VCaP (cell line): ENCODE results near the gene FAM53A.

Source experiments
- H3K27ac ChIP-seq: fragments of 450-650 bp; 2 replicates; pipeline ENCODE4 v1.5.1; 2017
- TF ChIP-seq, protein P1 (sequence below): fragments of 450-650 bp; conservative IDR thresholded peaks from 2 replicates; pipeline ENCODE4 v1.5.1; 2017; ENCODE audit warnings: mild to moderate bottlenecking, moderate library complexity

Gene FAM53A

DNA sequence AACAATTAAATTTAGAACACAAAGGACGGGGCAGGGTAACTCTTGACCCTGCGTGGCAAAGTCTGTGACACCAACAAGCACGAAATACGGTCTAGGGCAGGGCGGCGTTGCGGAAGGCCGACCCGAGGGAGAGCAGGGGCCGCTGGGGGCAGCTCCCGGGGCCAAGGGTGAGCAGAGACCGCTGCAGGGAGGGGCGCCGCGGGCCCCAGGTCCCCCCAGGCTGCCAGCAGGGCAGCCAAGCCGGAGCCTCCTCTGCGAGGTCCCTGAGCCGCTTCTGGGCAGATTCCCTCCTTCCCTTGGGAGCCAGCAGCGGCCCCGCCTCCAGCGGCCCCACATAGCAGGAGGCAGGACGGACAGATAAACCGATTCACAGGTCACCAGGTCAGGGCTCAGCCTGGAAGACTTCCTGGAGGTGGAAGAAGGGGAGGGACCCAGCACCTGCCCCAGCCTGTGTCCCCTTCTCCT is 90.2 kb downstream of the FAM53A start:
- TF ChIP-seq, protein P1, sequence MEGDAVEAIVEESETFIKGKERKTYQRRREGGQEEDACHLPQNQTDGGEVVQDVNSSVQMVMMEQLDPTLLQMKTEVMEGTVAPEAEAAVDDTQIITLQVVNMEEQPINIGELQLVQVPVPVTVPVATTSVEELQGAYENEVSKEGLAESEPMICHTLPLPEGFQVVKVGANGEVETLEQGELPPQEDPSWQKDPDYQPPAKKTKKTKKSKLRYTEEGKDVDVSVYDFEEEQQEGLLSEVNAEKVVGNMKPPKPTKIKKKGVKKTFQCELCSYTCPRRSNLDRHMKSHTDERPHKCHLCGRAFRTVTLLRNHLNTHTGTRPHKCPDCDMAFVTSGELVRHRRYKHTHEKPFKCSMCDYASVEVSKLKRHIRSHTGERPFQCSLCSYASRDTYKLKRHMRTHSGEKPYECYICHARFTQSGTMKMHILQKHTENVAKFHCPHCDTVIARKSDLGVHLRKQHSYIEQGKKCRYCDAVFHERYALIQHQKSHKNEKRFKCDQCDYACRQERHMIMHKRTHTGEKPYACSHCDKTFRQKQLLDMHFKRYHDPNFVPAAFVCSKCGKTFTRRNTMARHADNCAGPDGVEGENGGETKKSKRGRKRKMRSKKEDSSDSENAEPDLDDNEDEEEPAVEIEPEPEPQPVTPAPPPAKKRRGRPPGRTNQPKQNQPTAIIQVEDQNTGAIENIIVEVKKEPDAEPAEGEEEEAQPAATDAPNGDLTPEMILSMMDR: no peak
- no peak overlapping the region for H3K27ac ChIP-seq

DNA sequence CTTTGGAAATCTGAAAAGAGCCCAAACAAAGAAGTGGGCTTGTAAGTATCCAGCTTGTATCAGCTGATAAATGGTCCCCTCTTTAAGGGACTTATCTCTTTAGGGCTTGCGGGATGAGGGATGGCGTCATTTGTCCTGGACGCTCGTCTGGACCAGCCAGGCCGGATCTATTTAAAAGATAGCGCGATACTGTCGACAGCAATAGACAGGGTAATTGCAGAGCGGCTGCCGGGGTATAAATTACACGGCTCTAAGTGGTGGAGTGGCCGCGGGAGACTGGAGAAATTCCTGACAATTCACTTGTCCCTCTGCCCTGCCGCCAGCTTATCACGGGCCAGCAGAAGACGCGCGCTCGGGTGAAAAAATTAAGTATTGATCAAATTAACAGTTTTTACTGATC is 90.7 kb downstream of the FAM53A start:
- TF ChIP-seq, protein P1: no peak
- H3K27ac ChIP-seq: no peak overlapping the region

- H3K27ac ChIP-seq: no peak overlapping the region
- TF ChIP-seq, protein P1: no peak
Observed at GRCh38 chr4:1592709-1593417, 91.2 kb downstream of the FAM53A start.

- TF ChIP-seq, protein P1: no peak
Observed at GRCh38 chr4:1592068-1592708, 91.9 kb downstream of the FAM53A start.

DNA sequence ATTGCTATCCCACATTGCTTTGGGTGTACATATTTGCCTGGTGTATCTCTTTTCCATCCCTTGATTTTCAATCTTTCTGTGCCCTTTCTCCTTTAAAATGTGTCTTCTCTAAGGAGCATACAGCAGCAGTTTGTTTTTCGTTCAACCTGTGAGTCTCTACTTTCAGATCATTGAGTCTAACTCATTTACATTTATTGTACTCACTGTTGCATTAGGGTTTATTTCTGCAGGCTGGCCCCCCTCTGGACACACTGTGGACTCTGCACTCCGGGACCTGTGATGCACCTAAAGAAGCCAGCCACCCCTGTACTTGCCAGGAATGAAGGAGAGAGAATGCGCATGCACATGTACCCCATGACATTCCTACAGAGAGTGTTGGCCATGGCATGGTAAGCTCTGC is 93.0 kb downstream of the FAM53A start:
- TF ChIP-seq, protein P1: no peak

More at GRCh38 chr4:1592068-1592708, 91.9 kb downstream of the FAM53A start:
- H3K27ac ChIP-seq: no peak overlapping the region

GRCh38 chr4:1590244-1590643 is 93.9 kb downstream of the FAM53A start:
- H3K27ac ChIP-seq: no peak overlapping the region
- TF ChIP-seq, protein P1: no peak

More for the DNA sequence above, 93.0 kb downstream of the FAM53A start:
- no peak overlapping the region for H3K27ac ChIP-seq
